H1 (cell line): ENCODE data around the gene PCED1B. TPM values are rescaled to one million over a fixed set of nuclear protein-coding genes. Genes with fewer than 3 reads are reported as not detected.

ENCODE experiments used
- CTCF ChIA-PET: fragments of 300-600 bp; sonication (Branson Sonifier 250); formaldehyde crosslinking; loops from one replicate; lab custom pipeline; 2021; ENCODE audit not compliant: partially characterized antibody; lab: Charles Lee
- POLR2A ChIA-PET: fragments of 300-600 bp; sonication (Branson Sonifier 250); formaldehyde crosslinking; loops from one replicate; lab custom pipeline; 2021; ENCODE audit warnings: inconsistent platforms; ENCODE audit not compliant: partially characterized antibody; lab: Charles Lee
- DNase-seq, 2 experiments: peaks; one replicate each; pipeline versions ENCODE4 v3.0.0 to v3.0.0-alpha.2; 2010 to 2022; ENCODE audit warnings: low spot score in 2 of 2, low read depth in 1 of 2, mixed read lengths in 1 of 2
- FAIRE-seq: peaks from 2 replicates; lab custom pipeline; 2011; peaks lifted over from hg19 to GRCh38; lab: Jason Lieb, UNC
- H2AFZ ChIP-seq: 2 replicates; pipeline ENCODE4 v1.8.1; 2012; ENCODE audit warnings: low read length, inconsistent platforms
- H2AK5ac ChIP-seq: 2 replicates; pipeline ENCODE4 v1.6.1; 2013; ENCODE audit warnings: low read depth, low read length
- H2BK120ac ChIP-seq: replicated peaks from 2 replicates; pipeline ENCODE3; 2013; ENCODE audit warnings: low read depth, low read length, inconsistent platforms
- H2BK12ac ChIP-seq: 2 replicates; pipeline ENCODE4 v1.6.1; 2013; ENCODE audit warnings: low read depth, low read length
- H2BK15ac ChIP-seq: 2 replicates; pipeline ENCODE4 v1.6.1; 2013; ENCODE audit warnings: low read length
- H2BK20ac ChIP-seq: 2 replicates; pipeline ENCODE4 v1.6.1; 2013; ENCODE audit warnings: low read length
- H2BK5ac ChIP-seq: 2 replicates; pipeline ENCODE4 v1.6.1; 2013; ENCODE audit warnings: low read depth, low read length
- H3K14ac ChIP-seq: 2 replicates; pipeline ENCODE4 v1.6.1; 2013; ENCODE audit warnings: inconsistent platforms; ENCODE audit not compliant: insufficient read length
- H3K18ac ChIP-seq: 2 replicates; pipeline ENCODE4 v1.6.1; 2013; ENCODE audit warnings: low read length; ENCODE audit errors: extremely low read depth
- H3K23ac ChIP-seq: 2 replicates; pipeline ENCODE4 v1.6.1; 2013; ENCODE audit warnings: inconsistent platforms; ENCODE audit not compliant: insufficient read length
- H3K23me2 ChIP-seq: 2 replicates; pipeline ENCODE4 v1.6.1; 2013; ENCODE audit warnings: low read depth, low read length
- H3K27ac ChIP-seq: 2 replicates; pipeline ENCODE4 v1.6.1; 2011; ENCODE audit warnings: low read depth, low read length, inconsistent platforms
- H3K27me3 ChIP-seq, 4 experiments: replicated peaks in 1 of 4; 1 replicate in 1 of 4; 2 replicates in 3 of 4; pipeline versions ENCODE4 v1.6.1 to v1.8.1; 2011 to 2013; ENCODE audit warnings: low read length in 3 of 4, mild to moderate bottlenecking in 3 of 4, inconsistent platforms in 2 of 4, mixed read lengths in 2 of 4, moderate library complexity in 1 of 4; ENCODE audit not compliant: control insufficient read depth in 3 of 4, insufficient read depth in 3 of 4; ENCODE audit errors: extremely low read depth in 1 of 4
- H3K36me3 ChIP-seq, 4 experiments: 2 replicates each; pipeline versions ENCODE4 v1.6.1 to v1.8.1; 2011 to 2013; ENCODE audit warnings: mild to moderate bottlenecking in 4 of 4, low read length in 3 of 4, moderate library complexity in 2 of 4, control low read depth in 1 of 4, inconsistent platforms in 1 of 4; ENCODE audit not compliant: insufficient read depth in 4 of 4, control insufficient read depth in 2 of 4
- H3K4ac ChIP-seq: replicated peaks from 2 replicates; pipeline ENCODE3; 2013; ENCODE audit warnings: low read length, low read depth, mixed read lengths, inconsistent platforms; ENCODE audit not compliant: insufficient read length
- H3K4me1 ChIP-seq, 4 experiments: replicated peaks in 1 of 4; 1 replicate in 1 of 4; 2 replicates in 3 of 4; pipeline versions ENCODE4 v1.6.1 to v1.8.1; 2011 to 2013; ENCODE audit warnings: low read length in 3 of 4, inconsistent platforms in 2 of 4, mixed read lengths in 1 of 4; ENCODE audit not compliant: insufficient read depth in 4 of 4, control insufficient read depth in 3 of 4
- H3K4me2 ChIP-seq, 2 experiments: 2 replicates each; pipeline versions ENCODE4 v1.6.1 to v1.8.1; 2011 to 2013; ENCODE audit warnings: low read depth in 2 of 2, low read length in 2 of 2, control low read depth in 1 of 2, inconsistent platforms in 1 of 2, mild to moderate bottlenecking in 1 of 2; ENCODE audit not compliant: insufficient read depth in 1 of 2
- H3K4me3 ChIP-seq, 4 experiments: fragments of 200-600, 300-600 bp in 1 of 4; sonication (generic), shearing (Covaris generic), sonication (Bioruptor Twin) in 1 of 4; 2 replicates each; pipeline versions ENCODE4 v1.5.1 to v1.8.1; 2011 to 2016; ENCODE audit warnings: low read length in 4 of 4, low read depth in 3 of 4, control low read depth in 2 of 4, inconsistent platforms in 2 of 4, mild to moderate bottlenecking in 2 of 4, mixed read lengths in 1 of 4, moderate library complexity in 1 of 4; ENCODE audit not compliant: insufficient read depth in 2 of 4; ENCODE audit errors: extremely low read depth in 1 of 4
- H3K56ac ChIP-seq: replicated peaks from 2 replicates; pipeline ENCODE3; 2013; ENCODE audit warnings: low read depth, mild to moderate bottlenecking, mixed read lengths, low read length, inconsistent platforms; ENCODE audit not compliant: insufficient read length
- H3K79me1 ChIP-seq: 2 replicates; pipeline ENCODE4 v1.6.1; 2013; ENCODE audit warnings: low read depth, low read length, control low read depth
- H3K79me2 ChIP-seq, 2 experiments: 2 replicates each; pipeline versions ENCODE4 v1.6.1 to v1.8.1; 2012 to 2013; ENCODE audit warnings: low read length in 2 of 2, mild to moderate bottlenecking in 2 of 2, inconsistent platforms in 1 of 2; ENCODE audit not compliant: insufficient read depth in 2 of 2, control insufficient read depth in 1 of 2
- H3K9ac ChIP-seq, 4 experiments: replicated peaks in 1 of 4; 1 replicate in 1 of 4; 2 replicates in 3 of 4; pipeline versions ENCODE4 v1.6.1 to v1.8.1; 2011 to 2013; ENCODE audit warnings: low read depth in 3 of 4, low read length in 3 of 4, control low read depth in 2 of 4, mild to moderate bottlenecking in 2 of 4, moderate library complexity in 2 of 4, inconsistent platforms in 1 of 4; ENCODE audit errors: extremely low read depth in 1 of 4
- H3K9me3 ChIP-seq, 2 experiments: 2 replicates each; pipeline versions ENCODE4 v1.6.1 to v1.8.1; 2012 to 2013; ENCODE audit warnings: mild to moderate bottlenecking in 2 of 2, moderate library complexity in 2 of 2, control low read depth in 1 of 2, inconsistent platforms in 1 of 2, low read depth in 1 of 2, low read length in 1 of 2, mixed read lengths in 1 of 2; ENCODE audit not compliant: insufficient read depth in 2 of 2
- H4K20me1 ChIP-seq, 2 experiments: replicated peaks in 1 of 2; 2 replicates each; pipeline versions ENCODE3 to v1.8.1; 2011 to 2013; ENCODE audit warnings: inconsistent platforms in 2 of 2, low read length in 2 of 2, mild to moderate bottlenecking in 1 of 2; ENCODE audit not compliant: insufficient read depth in 2 of 2, control insufficient read depth in 1 of 2
- H4K5ac ChIP-seq: 2 replicates; pipeline ENCODE4 v1.6.1; 2013; ENCODE audit warnings: low read length, low read depth, mixed read lengths, inconsistent platforms; ENCODE audit not compliant: insufficient read length
- H4K8ac ChIP-seq: 2 replicates; pipeline ENCODE4 v1.8.0; 2013; ENCODE audit warnings: mild to moderate bottlenecking, moderate library complexity, low read length, inconsistent platforms; ENCODE audit not compliant: insufficient read depth; ENCODE audit errors: extremely low read depth
- H4K91ac ChIP-seq: replicated peaks from 2 replicates; pipeline ENCODE3; 2013; ENCODE audit warnings: low read length, mixed read lengths, inconsistent platforms; ENCODE audit not compliant: insufficient read length
- CTBP2 ChIP-seq: IDR thresholded peaks from 2 replicates; pipeline ENCODE4 v1.7.0; 2011; ENCODE audit warnings: borderline replicate concordance, mild to moderate bottlenecking, moderate library complexity, mixed read lengths, low read length; ENCODE audit not compliant: insufficient read depth, insufficient read length
- FOSL1 ChIP-seq: IDR thresholded peaks from 2 replicates; pipeline ENCODE4 v1.6.1; 2011; ENCODE audit warnings: mild to moderate bottlenecking, low read depth, low read length, moderate library complexity; ENCODE audit not compliant: insufficient read depth
- KDM1A ChIP-seq: fragments of 200-600, 300-600 bp; sonication (generic); IDR thresholded peaks from 2 replicates; pipeline ENCODE4 v1.7.1; 2016; ENCODE audit warnings: mild to moderate bottlenecking, low read length, borderline replicate concordance
- MAFK ChIP-seq: IDR thresholded peaks from 2 replicates; pipeline ENCODE4 v1.6.1; 2012; ENCODE audit warnings: low read depth, mild to moderate bottlenecking, improper control_type of control experiment, low read length
- MAX ChIP-seq: IDR thresholded peaks from 2 replicates; pipeline ENCODE4 v1.6.1; 2012; ENCODE audit warnings: inconsistent platforms
- NANOG ChIP-seq: IDR thresholded peaks from 2 replicates; pipeline ENCODE4 v1.6.1; 2011; ENCODE audit warnings: low read length, low read depth, mild to moderate bottlenecking, inconsistent platforms; ENCODE audit not compliant: insufficient read depth, poor library complexity, severe bottlenecking
- NRF1 ChIP-seq: IDR thresholded peaks from 2 replicates; pipeline ENCODE4 v1.6.1; 2011; ENCODE audit warnings: mild to moderate bottlenecking, low read depth, low read length, improper control_type of control experiment
- PHF8 ChIP-seq: fragments of 200-600 bp; sonication (generic); conservative IDR thresholded peaks from 2 replicates; pipeline ENCODE4 v1.7.1; 2012; ENCODE audit warnings: low read depth, mild to moderate bottlenecking, inconsistent platforms, low read length, moderate library complexity
- POLR2AphosphoS5 ChIP-seq: IDR thresholded peaks from 2 replicates; pipeline ENCODE4 v1.6.1; 2011; ENCODE audit warnings: low read depth, low read length
- SIRT6 ChIP-seq: IDR thresholded peaks from one replicate; pipeline ENCODE4 v1.7.1; 2012; ENCODE audit warnings: low read length, inconsistent platforms
- SRF ChIP-seq: IDR thresholded peaks from 2 replicates; pipeline ENCODE4 v1.6.1; 2011; ENCODE audit warnings: mild to moderate bottlenecking, low read depth, low read length, moderate library complexity
- WGBS, 2 experiments: shearing (Covaris generic) in 1 of 2; methylation state at CpG; one replicate each; pipeline versions ENCODE4 v1.1.6 to v1.1.7; 2013 to 2015; ENCODE audit warnings: low lambda C conversion rate in 2 of 2, mixed read lengths in 2 of 2, inconsistent platforms in 1 of 2, low coverage in 1 of 2, missing lambda C conversion rate in 1 of 2; ENCODE audit not compliant: insufficient replicate concordance in 2 of 2, insufficient coverage in 1 of 2, insufficient read length in 1 of 2; ENCODE audit errors: extremely low coverage in 1 of 2, missing lambda C conversion rate in 1 of 2; 5-methylcytosine and 5-hydroxymethylcytosine counted together
- polyA plus RNA-seq, 7 experiments: library from polyadenylated mRNA; depleted of rRNA in 3 of 7; stranded (reverse) in 5 of 7; unstranded in 2 of 7; fragments of >200 nt in 5 of 7; fragments of 200-250 nt in 2 of 7; gene quantifications; 1 replicate in 5 of 7; 2 replicates in 1 of 7; 4 replicates in 1 of 7; pipeline versions ENCODE4 v1.2.1 to v1.2.3, GENCODE V29; 2011 to 2013; ENCODE audit warnings: missing spikeins in 2 of 7, mixed read lengths in 2 of 7
- total RNA-seq: library from RNA; stranded (reverse); fragmentation: NEBNext Ultra II Directional; extraction: Animal tissue kit (Norgen Biotek cat#: 25700); gene quantifications from 2 replicates; pipeline ENCODE4 v1.2.1, GENCODE V29; 2021
- TF ChIP-seq, protein P1 (sequence below): IDR thresholded peaks from 2 replicates; pipeline ENCODE4 v1.6.1; 2011; ENCODE audit warnings: low read depth, mild to moderate bottlenecking, low read length; ENCODE audit not compliant: insufficient read depth

Gene PCED1B
- total and polyA plus RNA-seq, 2 of the 8 experiments (the other 6 are each of a cell fraction or from before 2014, with no cell fraction given) = 4.7 to 5.4 TPM

DNA sequence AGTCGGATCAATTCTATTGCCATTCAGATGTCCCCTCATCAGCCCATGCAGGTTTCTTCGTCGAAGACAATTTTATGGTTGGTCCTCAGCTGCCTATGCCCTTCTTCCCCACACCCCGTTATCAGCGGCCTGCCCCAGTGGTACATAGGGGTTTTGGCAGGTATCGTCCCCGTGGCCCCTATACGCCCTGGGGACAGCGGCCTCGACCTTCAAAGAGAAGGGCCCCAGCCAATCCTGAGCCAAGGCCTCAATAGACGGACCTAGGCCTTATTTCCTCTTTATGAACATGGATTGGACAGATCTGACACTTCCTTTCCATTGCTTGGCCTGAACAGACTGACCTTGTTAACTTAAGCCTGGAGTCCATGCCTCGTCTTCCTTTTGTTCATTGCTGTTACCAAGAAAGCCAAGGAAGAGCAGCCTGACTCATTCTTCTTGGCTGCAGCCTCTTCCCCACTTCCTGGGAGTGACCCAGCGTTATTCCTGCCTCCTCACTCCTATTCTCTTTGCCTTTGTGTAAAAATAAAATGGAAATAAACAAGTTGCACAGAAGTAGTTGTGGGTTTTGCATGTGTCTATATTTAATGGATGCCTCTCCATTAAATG lies 156.8 kb downstream of the PCED1B start:
- Histone ChIP-seq H3K23me2 (no peaks in the 10 kb centered on the region), H2BK5ac (no peak overlapping the region), H4K8ac (no peak overlapping the region), H3K4me2 (no peak overlapping the region), H3K23ac (no peak overlapping the region), H2AK5ac (no peak overlapping the region), H2BK20ac (no peak overlapping the region), H2BK15ac (no peak overlapping the region), H3K27me3 (no peaks in the 10 kb centered on the region), H3K9me3 (no peaks in the 10 kb centered on the region; a peak in 1 of 4 replicates), H2BK120ac (no peak overlapping the region), H3K4me1 (no peaks in the 10 kb centered on the region; a peak in 2 of 7 replicates), H3K36me3 (peaks cover 0 to 3% (median 0%) of the 10 kb centered on the region in 4 experiments; a peak in 1 of 8 replicates), H3K4ac (no peak overlapping the region), H4K20me1 (no peaks in the 10 kb centered on the region), H3K27ac (no peak overlapping the region), H2AFZ (no peak overlapping the region), H3K79me1 (no peaks in the 10 kb centered on the region), H4K91ac (no peak overlapping the region), H3K14ac (no peak overlapping the region), H2BK12ac (no peak overlapping the region), H3K9ac (no peak overlapping the region), H3K18ac (no peak overlapping the region), H3K56ac (no peak overlapping the region), H3K79me2 (no peaks in the 10 kb centered on the region), H3K4me3 (no peak overlapping the region), H4K5ac (no peak overlapping the region)
- DNase-seq = no peak
- no peak for TF ChIP-seq NRF1
- no peak for TF ChIP-seq POLR2AphosphoS5
- TF ChIP-seq KDM1A = no peak
- TF ChIP-seq, protein P1, sequence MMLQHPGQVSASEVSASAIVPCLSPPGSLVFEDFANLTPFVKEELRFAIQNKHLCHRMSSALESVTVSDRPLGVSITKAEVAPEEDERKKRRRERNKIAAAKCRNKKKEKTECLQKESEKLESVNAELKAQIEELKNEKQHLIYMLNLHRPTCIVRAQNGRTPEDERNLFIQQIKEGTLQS = no peak
- no peak for TF ChIP-seq MAX
- TF ChIP-seq MAFK = no peak
- TF ChIP-seq SIRT6 = no peak
- TF ChIP-seq CTBP2 = no peak
- no peak for TF ChIP-seq SRF
- TF ChIP-seq FOSL1 = no peak
- TF ChIP-seq PHF8 = no peak
- TF ChIP-seq NANOG = no peak
- no peak for FAIRE-seq
- ChIA-PET CTCF (no interaction called here), POLR2A (no interaction called here)
- 93% methylated on average over 12 of the region's 13 CpGs; no CpG with 5 or more reads in 1 of the 2 experiments for WGBS, 2 experiments
